ENCODE data around the gene CYB5R3.
"Not testable (repeated sequence)": the region's sequence is repeated elsewhere in the genome, so short reads cannot be mapped to it uniquely, and the experiment has no call there.

Gene CYB5R3

DNA sequence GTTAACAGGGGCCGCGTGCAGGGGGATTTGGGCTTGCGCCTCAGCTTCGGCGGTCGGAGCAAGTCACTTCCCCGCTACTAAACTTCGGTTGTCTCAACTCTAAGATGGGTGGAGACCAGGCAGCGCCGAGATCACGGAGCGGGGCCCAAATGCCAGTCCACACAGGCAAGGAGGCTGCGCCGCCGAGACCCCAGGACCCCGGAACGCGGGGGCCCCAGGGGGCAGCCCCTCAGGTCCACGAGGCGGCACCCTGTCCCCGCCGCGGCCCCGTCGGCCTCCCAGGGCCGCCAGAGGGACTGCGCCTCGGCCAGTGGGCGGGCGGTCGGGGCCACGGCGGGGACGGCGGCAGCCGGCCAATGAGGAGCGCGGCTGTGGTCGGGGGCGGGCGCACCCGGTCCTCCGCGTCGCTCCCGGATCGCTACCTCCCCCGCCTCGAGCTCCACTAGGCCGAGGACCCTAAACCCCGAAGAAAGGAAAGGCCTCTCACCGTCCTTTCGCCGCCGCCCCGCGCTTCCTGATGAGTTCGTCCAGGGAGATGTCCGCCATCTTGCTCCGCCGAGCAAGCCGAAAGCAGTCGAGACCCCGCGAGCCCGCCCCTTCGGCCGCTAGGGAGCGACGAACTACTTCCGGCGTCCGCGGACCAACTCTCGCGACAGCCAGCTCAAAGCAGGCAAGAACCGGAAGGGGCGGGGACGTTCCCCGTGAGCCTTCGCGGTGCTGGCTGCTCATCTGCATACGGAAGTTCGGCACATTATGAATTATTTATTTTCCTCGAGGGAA lies 34.7 kb downstream of the CYB5R3 start, which contains the start of gene POLDIP3:
TSS of gene POLDIP3 (minus strand) at position 572 of the 780 bp plus-strand sequence. CDS start at position 546, 26 bp downstream.
- Histone ChIP-seq H3K4me1 (ENCODE audit: control insufficient read depth, insufficient read depth, low read length) (peaks cover 53% of the 10 kb centered on the region), H3K36me3 (ENCODE audit: control insufficient read depth, insufficient read depth, low read length) (no peaks in the 10 kb centered on the region), H3K4me3 (ENCODE audit: low read length) (peak within 1 kb of the TSS; percentile 72), H3K9me3 (ENCODE audit: control insufficient read depth, low read length) (no peaks in the 10 kb centered on the region), H3K27me3 (ENCODE audit: control insufficient read depth, insufficient read depth, low read length) (no peaks in the 10 kb centered on the region), H3K9ac (ENCODE audit: low read length) (peak within 1 kb of the TSS; percentile 94)

DNA sequence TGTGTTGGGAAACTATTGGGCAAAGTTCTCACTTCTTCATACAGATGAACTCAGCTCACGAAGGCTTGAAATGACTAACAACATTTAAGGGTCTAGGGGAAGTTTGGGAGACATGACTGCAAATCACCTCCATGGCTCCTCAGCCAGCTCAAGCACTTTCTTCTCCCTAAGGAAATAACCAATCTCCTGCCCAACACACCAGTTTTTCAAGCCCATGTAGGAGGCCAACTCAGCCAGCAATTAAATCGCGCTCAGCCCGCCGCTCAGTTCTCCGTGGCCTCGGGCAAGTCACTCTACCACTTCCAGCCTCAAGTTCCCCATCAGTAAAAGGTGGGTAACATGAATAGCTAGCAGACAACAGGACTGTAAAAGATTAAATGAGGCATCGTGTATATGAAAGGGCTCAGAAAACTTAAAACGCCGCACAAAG lies 35.3 kb downstream of the CYB5R3 start:
- peaks cover 59% of the 10 kb centered on the region for H3K4me1 ChIP-seq (ENCODE audit: control insufficient read depth, insufficient read depth, low read length)
- peak overlapping the region; percentile 72 for H3K4me3 ChIP-seq (ENCODE audit: low read length)
- peak overlapping the region; percentile 94 for H3K9ac ChIP-seq (ENCODE audit: low read length)
- no peaks in the 10 kb centered on the region for H3K36me3 ChIP-seq (ENCODE audit: control insufficient read depth, insufficient read depth, low read length)
- no peaks in the 10 kb centered on the region for H3K9me3 ChIP-seq (ENCODE audit: control insufficient read depth, low read length)
- H3K27me3 ChIP-seq (ENCODE audit: control insufficient read depth, insufficient read depth, low read length): no peaks in the 10 kb centered on the region

DNA sequence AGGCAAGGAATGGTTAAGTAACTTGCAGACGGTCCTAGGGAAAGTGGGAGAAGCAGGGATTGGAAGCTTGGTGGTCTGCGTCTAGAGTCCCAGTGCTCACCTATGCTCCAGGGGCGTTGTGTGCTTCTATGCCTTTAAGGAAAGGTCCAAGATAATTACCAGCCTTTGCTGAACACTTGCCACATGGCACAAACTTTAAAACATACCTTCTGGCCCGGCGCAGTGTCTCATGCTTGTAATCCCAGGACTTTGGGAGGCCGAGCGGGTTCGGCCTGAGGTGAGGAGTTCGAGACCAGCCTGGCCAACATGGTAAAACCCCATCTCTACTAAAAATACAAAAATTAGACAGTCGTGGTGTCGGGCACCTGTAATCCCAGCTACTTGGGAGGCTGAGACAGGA lies 36.9 kb downstream of the CYB5R3 start:
- Histone ChIP-seq H3K36me3 (ENCODE audit: control insufficient read depth, insufficient read depth, low read length) (no peaks in the 10 kb centered on the region), H3K9ac (ENCODE audit: low read length) (peak overlapping the region; percentile 94), H3K4me3 (ENCODE audit: low read length) (no peak overlapping the region), H3K9me3 (ENCODE audit: control insufficient read depth, low read length) (no peaks in the 10 kb centered on the region), H3K4me1 (ENCODE audit: control insufficient read depth, insufficient read depth, low read length) (peaks cover 58% of the 10 kb centered on the region), H3K27me3 (ENCODE audit: control insufficient read depth, insufficient read depth, low read length) (no peaks in the 10 kb centered on the region)

DNA sequence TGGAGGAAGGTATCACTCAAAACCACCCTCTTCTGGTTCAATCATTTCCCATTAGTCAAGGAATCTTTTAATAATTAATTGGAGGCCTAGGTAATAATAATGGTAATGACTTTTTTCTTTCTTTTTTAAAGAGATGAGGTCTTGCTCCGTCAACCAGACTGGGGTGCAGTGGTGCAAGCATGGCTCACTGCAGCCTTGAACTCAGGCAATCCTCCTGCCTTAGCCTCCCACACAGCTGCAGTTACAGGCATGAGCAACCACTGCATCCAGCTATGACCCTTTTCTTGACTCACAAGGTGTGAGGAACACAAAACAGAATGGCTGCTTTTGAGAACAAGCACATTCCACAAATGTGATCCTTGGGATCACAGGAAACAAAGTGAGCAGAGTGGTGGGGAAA lies 38.1 kb downstream of the CYB5R3 start:
- Histone ChIP-seq H3K4me1 (ENCODE audit: control insufficient read depth, insufficient read depth, low read length) (peaks cover 57% of the 10 kb centered on the region), H3K27me3 (ENCODE audit: control insufficient read depth, insufficient read depth, low read length) (no peaks in the 10 kb centered on the region), H3K36me3 (ENCODE audit: control insufficient read depth, insufficient read depth, low read length) (no peaks in the 10 kb centered on the region), H3K4me3 (ENCODE audit: low read length) (no peak overlapping the region), H3K9me3 (ENCODE audit: control insufficient read depth, low read length) (no peaks in the 10 kb centered on the region), H3K9ac (ENCODE audit: low read length) (peak overlapping the region; percentile 19)

DNA sequence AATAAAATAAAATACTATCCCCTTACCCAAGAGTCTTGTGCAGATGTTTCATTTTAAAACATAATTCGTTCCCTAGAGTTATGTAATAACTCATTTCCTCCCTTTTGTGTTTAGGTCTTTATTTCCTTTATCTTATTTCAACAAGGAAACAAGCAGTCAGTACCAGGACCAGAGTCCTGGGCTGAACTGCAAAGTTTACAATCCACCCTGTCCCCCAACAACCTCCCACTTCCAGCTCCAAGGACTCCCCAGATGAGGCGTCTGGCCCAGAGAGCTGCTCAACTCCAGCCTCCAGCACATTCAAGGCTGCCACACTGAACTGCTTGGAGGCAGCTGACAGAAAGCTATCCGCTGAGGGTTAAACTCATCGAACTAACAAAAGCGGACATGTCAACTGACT lies 39.0 kb downstream of the CYB5R3 start:
- no peaks in the 10 kb centered on the region for H3K9me3 ChIP-seq (ENCODE audit: control insufficient read depth, low read length)
- H3K4me1 ChIP-seq (ENCODE audit: control insufficient read depth, insufficient read depth, low read length): peaks cover 53% of the 10 kb centered on the region
- H3K27me3 ChIP-seq (ENCODE audit: control insufficient read depth, insufficient read depth, low read length): no peaks in the 10 kb centered on the region
- H3K4me3 ChIP-seq (ENCODE audit: low read length): no peak overlapping the region
- H3K9ac ChIP-seq (ENCODE audit: low read length): peak overlapping the region; percentile 19
- H3K36me3 ChIP-seq (ENCODE audit: control insufficient read depth, insufficient read depth, low read length): no peaks in the 10 kb centered on the region

DNA sequence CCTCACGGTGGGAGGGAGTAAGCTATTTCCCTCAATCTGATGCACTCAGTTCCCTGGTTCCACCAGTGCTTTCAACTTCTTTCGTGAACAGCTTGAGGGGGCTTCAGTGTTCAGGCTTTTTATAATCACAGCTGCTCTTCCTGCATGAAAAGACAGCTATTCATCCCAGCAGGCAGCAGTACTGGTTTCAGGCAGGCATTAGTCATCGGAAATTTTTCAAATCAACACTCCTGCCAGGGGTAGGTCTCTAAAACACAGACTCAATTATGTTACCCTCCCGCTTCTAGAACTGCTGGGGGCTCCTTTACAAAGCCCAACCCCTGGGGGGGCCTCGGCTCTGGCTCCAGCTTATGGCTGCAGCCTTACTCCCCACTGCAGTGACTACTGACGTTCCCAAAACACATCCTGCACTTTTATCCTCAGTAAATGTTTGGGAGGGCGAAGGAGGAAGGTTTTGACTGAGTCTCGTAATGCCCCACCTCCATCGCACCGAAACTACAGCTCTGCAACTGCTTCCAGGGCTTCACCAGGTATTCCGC lies 40.3 kb downstream of the CYB5R3 start:
- Histone ChIP-seq H3K4me1 (ENCODE audit: control insufficient read depth, insufficient read depth, low read length) (peaks cover 64% of the 10 kb centered on the region), H3K9ac (ENCODE audit: low read length) (peak overlapping the region; percentile 58), H3K9me3 (ENCODE audit: control insufficient read depth, low read length) (no peaks in the 10 kb centered on the region), H3K4me3 (ENCODE audit: low read length) (no peak overlapping the region), H3K36me3 (ENCODE audit: control insufficient read depth, insufficient read depth, low read length) (no peaks in the 10 kb centered on the region), H3K27me3 (ENCODE audit: control insufficient read depth, insufficient read depth, low read length) (no peaks in the 10 kb centered on the region)

DNA sequence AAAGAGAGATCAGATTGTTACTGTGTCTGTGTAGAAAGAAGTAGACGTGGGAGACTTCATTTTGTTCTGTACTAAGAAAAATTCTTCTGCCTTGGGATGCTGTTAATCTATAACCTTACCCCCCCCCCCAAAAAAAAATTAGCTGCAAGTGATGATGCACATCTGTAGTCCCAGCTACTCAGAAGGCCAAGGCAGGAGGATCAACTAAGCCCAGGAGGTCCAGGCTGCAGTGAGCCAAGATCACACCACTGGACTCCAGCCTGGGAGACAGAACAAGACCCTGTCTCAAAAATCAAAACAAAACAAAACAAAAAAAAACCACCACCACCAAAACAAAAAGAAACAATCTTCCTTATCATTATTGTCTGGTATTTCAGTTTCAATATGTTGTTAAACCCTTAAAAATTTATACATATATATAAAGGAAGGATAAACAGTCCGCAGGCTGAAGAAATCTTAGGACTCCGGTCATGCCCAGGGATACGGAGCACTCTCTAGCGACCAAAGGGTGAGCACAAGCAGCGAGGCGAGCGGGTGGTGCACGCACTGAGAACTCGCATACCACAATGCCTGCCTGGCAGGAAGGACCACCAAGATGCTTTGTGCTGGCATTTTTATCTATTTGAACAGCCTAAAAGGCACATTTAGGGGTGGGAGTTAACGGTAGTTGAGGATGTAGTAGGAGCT lies 40.9 kb downstream of the CYB5R3 start:
- Histone ChIP-seq H3K9ac (ENCODE audit: low read length) (peak overlapping the region; percentile 58), H3K9me3 (ENCODE audit: control insufficient read depth, low read length) (no peaks in the 10 kb centered on the region), H3K4me1 (ENCODE audit: control insufficient read depth, insufficient read depth, low read length) (peaks cover 67% of the 10 kb centered on the region), H3K27me3 (ENCODE audit: control insufficient read depth, insufficient read depth, low read length) (no peaks in the 10 kb centered on the region), H3K36me3 (ENCODE audit: control insufficient read depth, insufficient read depth, low read length) (no peaks in the 10 kb centered on the region), H3K4me3 (ENCODE audit: low read length) (no peak overlapping the region)

DNA sequence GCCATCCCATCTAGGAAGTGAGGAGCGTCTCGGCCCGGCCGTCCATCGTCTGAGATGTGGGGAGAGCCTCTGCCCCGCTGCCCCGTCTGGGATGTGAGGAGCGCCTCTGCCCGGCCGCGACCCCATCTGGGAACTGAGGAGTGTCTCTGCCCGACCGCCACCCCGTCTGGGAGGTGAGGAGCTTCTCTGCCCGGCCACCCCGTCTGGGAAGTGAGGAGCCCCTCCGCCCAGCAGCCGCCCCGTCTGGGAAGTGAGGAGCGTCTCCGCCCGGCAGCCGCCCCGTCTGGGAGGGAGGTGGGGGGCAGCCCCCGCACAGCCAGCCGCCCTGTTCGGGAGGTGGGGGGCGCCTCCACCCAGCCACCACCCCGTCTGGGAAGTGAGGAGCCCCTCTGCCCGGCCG lies 41.6 kb downstream of the CYB5R3 start:
- not testable (repeated sequence) for H3K36me3 ChIP-seq (ENCODE audit: control insufficient read depth, insufficient read depth, low read length); H3K9ac ChIP-seq (ENCODE audit: low read length); H3K27me3 ChIP-seq (ENCODE audit: control insufficient read depth, insufficient read depth, low read length); H3K4me3 ChIP-seq (ENCODE audit: low read length); H3K9me3 ChIP-seq (ENCODE audit: control insufficient read depth, low read length)
- H3K4me1 ChIP-seq (ENCODE audit: control insufficient read depth, insufficient read depth, low read length): peaks cover 67% of the 10 kb centered on the region

DNA sequence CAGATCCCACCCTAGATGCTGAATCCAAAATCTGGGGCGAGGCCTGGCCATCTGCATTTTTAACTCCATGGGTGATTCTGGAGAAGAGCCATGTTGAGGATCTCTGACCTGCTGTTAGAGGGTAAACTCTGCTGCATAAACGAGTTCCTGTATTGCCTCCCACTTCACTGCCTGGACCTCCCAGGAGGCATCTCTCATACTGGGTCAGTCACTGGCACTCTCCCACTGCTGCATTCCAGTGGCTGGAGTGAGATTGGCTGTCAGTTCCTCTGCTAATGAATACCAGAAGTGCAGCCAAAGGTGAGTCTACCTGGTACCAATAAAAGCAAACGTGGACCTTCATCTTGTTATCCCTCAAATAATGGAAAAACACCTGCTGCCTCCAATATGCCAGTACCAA lies 44.8 kb downstream of the CYB5R3 start:
- peaks cover 48% of the 10 kb centered on the region for H3K4me1 ChIP-seq (ENCODE audit: control insufficient read depth, insufficient read depth, low read length)
- no peak overlapping the region for H3K4me3 ChIP-seq (ENCODE audit: low read length)
- H3K27me3 ChIP-seq (ENCODE audit: control insufficient read depth, insufficient read depth, low read length): no peaks in the 10 kb centered on the region
- peaks cover 4% of the 10 kb centered on the region for H3K36me3 ChIP-seq (ENCODE audit: control insufficient read depth, insufficient read depth, low read length)
- H3K9me3 ChIP-seq (ENCODE audit: control insufficient read depth, low read length): no peaks in the 10 kb centered on the region
- no peak overlapping the region for H3K9ac ChIP-seq (ENCODE audit: low read length)

DNA sequence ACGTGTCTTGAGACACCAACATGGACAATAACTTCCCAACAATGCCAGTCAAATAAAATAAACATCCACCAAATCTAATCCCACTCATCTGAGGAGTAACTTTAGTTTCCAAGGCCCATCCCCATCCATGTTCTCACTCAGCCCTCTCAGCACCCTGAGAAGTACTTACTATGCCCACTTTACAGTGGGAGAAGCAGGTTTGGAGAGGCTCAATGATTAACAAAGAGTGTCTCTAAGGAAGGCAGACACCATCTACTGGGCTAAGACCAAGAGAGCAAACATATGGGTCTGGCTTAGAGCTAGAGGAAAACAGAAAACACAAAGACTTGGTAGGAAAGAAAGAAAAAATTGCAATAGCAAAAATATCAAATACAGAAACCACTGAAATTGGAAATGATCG lies 45.8 kb downstream of the CYB5R3 start:
- Histone ChIP-seq H3K4me1 (ENCODE audit: control insufficient read depth, insufficient read depth, low read length) (peaks cover 38% of the 10 kb centered on the region), H3K4me3 (ENCODE audit: low read length) (no peak overlapping the region), H3K9ac (ENCODE audit: low read length) (no peak overlapping the region), H3K36me3 (ENCODE audit: control insufficient read depth, insufficient read depth, low read length) (peaks cover 11% of the 10 kb centered on the region), H3K27me3 (ENCODE audit: control insufficient read depth, insufficient read depth, low read length) (no peaks in the 10 kb centered on the region), H3K9me3 (ENCODE audit: control insufficient read depth, low read length) (no peaks in the 10 kb centered on the region)

DNA sequence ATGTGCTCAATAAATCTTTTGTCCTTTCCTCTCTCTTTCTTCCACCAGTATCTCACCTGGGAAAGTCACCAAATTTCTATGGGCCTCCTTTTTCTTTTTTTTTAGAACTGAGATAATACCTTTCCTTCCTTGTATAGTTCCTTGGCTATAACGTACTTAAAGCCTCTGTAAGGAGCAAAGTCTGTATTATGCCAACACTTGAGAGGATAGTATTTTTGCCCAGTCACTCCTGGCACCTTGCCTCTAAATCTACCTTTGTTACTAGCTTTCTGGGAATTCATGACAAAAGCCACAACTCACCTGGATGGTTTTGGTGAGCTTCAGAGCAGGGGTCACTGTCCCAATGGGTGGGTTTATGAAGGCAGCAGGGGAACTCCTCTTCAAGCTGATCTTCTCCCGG lies 46.7 kb downstream of the CYB5R3 start:
- Histone ChIP-seq H3K4me3 (ENCODE audit: low read length) (no peak overlapping the region), H3K27me3 (ENCODE audit: control insufficient read depth, insufficient read depth, low read length) (no peaks in the 10 kb centered on the region), H3K36me3 (ENCODE audit: control insufficient read depth, insufficient read depth, low read length) (peaks cover 12% of the 10 kb centered on the region), H3K4me1 (ENCODE audit: control insufficient read depth, insufficient read depth, low read length) (peaks cover 38% of the 10 kb centered on the region), H3K9ac (ENCODE audit: low read length) (peak overlapping the region; percentile 40), H3K9me3 (ENCODE audit: control insufficient read depth, low read length) (no peaks in the 10 kb centered on the region)

DNA sequence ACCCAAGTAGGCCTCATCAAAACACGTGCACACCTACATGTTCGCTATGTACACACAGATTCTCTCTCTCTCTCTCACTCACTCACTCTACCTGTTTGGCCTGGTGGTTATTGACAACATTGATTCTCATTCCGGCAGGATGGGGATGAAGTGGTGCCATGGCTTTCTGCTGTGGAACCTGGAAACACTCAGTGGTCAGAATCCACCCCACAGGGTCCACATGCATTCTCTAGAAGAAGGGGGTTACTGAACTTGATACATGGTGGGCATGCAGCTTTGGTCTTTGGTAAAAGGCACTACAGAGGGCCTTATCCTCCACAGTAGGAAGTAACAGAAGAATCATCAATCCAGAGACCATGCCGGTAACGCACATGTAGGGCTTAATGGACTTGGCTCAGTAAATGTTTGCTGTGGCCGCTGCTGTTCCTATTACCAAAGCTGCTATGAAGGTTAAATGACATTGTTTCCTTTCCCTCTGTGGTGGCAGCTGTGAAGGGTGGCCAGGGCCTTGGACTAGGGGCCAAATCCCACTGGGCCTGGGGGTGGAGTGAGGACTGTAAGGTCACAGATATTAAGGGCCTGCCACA lies 47.2 kb downstream of the CYB5R3 start:
- Histone ChIP-seq H3K27me3 (ENCODE audit: control insufficient read depth, insufficient read depth, low read length) (no peaks in the 10 kb centered on the region), H3K4me3 (ENCODE audit: low read length) (no peak overlapping the region), H3K9me3 (ENCODE audit: control insufficient read depth, low read length) (no peaks in the 10 kb centered on the region), H3K36me3 (ENCODE audit: control insufficient read depth, insufficient read depth, low read length) (peaks cover 15% of the 10 kb centered on the region), H3K4me1 (ENCODE audit: control insufficient read depth, insufficient read depth, low read length) (peaks cover 38% of the 10 kb centered on the region), H3K9ac (ENCODE audit: low read length) (no peak overlapping the region)

Data from mucosa of stomach (tissue), 1 donor.